ENCODE data around the gene TMEM240.
"Not testable (repeated sequence)": the region's sequence is repeated elsewhere in the genome, so short reads cannot be mapped to it uniquely, and the experiment has no call there.

The TMEM240 gene

DNA sequence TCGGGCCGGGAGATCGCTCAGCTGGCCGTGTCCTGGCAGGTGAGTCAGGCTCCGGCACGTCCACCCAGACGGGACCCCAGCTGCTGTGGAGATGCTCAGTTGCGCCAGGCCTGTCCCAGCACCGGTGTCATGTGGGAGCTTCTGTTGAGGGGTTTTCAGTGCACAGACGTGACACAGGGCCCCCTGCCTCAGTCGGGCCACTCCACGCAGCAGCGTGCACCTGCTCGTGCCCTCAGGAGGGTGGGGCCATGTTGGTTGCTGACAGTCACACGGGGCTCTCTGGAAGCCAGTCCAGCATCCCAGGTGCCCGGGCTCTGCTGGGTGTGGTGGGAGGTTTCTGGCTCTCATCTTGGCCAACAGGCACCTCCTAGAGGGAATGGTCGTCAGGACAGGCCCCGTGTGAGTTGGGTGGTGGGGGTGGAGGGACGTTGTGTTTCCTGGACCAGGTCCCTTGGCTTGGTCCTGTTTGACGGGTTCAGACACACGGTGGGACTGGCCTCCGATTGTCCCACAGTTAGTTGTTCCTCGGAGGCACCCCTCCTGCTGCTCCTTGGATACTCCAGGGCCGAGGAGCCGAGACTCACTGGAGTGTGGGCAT lies 49.7 kb downstream of the TMEM240 start:
- DNase-seq: no peak

DNA sequence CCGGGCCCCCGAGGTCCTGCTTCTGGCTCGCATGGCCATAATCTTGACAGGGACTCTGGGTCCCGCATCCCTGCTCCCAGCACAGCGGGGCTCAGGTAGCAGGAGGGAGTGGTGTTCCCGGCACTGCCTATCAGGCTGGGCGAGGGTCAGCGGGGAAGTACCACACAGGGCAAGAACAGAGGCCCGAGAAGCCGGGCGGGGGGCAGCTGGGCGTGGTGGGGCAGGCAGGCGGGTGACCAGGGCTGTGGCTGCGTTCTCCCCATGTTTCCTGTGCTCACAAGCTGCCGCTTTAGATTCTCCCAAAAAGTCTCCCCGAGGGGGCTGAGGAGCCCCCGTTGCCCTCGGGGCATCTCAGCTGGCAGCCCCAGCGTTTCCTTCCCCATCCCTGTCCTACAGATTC lies 50.6 kb downstream of the TMEM240 start:
- no peak for DNase-seq

DNA sequence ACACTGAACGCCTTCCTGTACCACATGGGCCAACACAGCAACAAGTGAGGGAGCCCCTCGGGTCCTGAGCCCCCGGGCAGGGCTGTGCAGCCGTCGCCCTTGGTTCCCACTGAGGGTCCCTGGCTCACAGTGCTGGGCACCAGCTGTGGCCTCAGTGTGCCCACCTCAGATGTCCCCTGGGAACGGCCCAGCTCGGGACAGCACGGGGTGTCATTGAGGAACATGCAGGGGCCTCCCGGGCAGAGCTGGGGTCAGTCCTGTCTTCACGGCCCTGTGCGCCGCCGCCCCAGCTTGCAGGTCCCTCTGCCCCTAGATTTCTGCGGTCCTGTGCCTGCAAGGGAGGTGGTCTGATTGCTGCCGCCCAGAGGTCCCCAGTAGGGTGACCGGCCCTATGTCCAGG lies 51.2 kb downstream of the TMEM240 start:
- DNase-seq: no peak

DNA sequence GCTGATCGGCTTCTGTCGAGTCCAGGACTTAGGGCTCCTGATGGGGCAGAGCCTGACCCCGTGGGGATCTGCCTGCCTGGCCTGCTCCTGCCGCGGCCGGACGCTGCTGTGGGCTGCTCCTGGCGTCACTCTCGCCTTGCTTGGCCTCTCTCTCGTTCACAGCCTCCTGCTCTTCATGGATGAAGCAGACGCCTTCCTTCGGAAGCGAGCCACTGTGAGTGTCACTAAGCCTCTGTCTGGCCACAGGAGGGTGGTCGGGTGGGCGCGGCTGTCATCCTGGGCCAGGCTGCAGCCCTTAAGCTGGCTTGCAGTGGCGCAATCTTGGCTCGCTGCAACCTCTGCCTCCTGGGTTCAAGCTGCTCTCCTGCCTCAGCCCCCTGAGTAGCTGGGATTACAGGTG lies 52.7 kb downstream of the TMEM240 start:
- DNase-seq: no peak

DNA sequence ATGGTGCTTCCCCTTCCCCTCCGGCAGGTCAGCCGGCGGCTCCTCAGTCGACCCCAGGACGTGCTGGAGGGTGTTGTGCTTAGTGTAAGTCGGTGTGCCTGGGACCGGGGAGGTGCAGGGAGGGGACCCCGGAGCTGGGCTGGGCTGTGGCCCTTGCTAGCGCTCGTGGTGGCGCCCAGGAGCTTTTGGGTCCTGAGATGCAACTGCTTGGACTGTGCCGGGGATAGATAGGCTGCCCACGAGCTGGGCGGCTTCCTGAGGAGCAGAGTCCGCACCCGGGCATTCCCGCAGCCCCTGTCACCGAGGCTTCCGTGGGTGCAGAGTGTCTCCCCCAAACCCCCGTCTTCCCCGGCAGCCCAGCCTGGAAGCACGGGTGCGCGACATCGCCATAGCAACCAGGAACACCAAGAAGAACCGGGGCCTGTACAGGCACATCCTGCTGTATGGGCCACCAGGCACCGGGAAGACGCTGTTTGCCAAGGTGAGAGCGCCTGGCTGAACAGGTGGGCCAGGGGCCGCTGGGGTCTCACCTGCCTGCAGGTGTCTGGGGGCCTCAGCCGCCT lies 54.6 kb downstream of the TMEM240 start:
- not testable (repeated sequence) for DNase-seq

DNA sequence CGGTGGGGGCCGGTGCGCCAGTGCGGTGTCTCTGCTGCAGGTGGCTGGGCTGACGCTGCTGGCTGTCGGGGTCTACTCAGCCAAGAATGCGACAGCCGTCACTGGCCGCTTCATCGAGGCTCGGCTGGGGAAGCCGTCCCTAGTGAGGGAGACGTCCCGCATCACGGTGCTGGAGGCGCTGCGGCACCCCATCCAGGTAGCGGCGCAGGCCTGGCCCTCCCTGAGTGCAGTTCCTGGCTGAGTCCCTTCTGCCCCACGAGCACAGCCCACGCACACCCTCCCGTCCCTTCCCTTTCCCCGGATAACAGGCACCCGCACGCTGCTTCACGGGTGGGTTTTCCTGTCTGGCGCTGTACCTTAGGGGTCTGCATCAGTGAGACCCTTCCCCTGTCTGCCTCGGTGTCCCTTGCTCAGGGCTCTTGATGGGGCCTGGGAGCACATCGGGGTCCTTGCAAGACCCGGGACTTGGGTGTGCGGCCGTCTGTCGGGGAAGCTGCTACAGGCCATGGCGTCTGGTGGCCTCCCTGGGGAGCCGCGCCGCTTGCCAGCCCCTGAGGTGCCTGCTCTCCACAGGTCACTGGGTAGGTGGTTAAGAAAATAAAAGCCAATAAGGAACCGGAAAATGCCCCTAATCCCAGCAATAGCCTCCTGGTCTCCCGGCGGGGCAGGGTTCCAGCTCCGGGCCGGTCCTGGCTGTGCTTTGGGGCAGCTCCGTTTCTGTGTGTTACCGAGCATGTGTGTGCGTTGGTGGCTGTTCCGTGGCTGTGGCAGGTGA lies 55.3 kb downstream of the TMEM240 start:
- DNase-seq: not testable (repeated sequence)
